ENCODE data around the gene PPFIBP1. TPM values are rescaled to one million over a fixed set of nuclear protein-coding genes. Genes with fewer than 3 reads are reported as not detected.
A peak's percentile ranks its signal among the peaks of the same experiment; 100 is the strongest.

PPFIBP1 gene
- total and polyA plus RNA-seq, 2 of the 13 experiments (the other 11 are each of a cell fraction or from before 2014, with no cell fraction given): 16.2 to 21.8 TPM

DNA sequence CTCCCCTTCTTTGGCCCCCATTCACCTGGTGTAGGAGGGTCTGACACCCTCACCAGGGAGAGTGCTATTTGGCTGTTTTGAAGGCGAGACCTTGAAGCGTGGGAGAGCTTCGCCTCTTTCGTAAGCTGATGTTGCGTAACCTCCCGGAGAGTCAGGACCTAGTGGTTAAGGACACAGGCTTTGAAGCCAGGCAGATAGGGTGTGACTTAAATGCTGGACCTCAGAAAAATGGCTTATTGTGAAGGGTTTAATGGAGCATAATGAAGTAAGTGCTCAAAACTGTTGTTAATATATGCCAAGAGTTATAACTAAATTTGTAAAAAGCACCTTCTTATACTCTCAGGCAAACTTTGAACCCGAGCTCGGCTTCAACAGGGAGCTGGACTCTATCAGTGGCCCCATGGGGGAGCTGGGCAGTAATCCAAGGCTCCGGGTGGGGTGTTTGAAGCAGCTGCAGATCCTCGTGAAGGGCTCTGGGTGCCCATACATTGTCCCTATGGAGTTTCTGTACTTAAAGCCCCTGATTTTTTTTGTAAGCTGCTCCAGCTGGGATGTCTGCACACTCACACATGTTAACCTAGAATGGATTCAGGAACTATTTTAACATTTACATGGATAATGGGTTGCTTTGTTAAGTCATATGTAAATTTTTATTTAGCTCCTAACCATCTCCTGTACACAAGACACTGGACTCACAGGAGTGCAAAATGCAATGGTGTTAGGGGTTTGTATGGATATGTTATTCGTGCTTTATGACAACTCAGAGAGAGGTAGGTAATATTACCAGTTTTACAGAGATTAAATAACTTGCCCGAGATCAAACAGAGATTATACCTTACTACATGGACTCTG is 26.0 kb downstream of the PPFIBP1 start (continued):
- TF ChIP-seq RXRB (CRISPR knock-in tag; IDR thresholded peaks at IDR 0.05; ENCODE audit: borderline replicate concordance): peak; percentile 98
- no peak for TF ChIP-seq ZNF883 (CRISPR knock-in tag; IDR thresholded peaks at IDR 0.05; ENCODE audit: not compliant biosample characterization)
- TF ChIP-seq GZF1 (CRISPR knock-in tag; IDR thresholded peaks at IDR 0.05): no peak
- TF ChIP-seq POGZ (CRISPR knock-in tag; IDR thresholded peaks at IDR 0.05): peak; percentile 98
- no peak for TF ChIP-seq SMARCC2 (IDR thresholded peaks at IDR 0.05)
- TF ChIP-seq PHF20 (CRISPR knock-in tag; IDR thresholded peaks at IDR 0.05): no peak
- TF ChIP-seq GTF3A (CRISPR knock-in tag; conservative IDR thresholded peaks at IDR 0.05): 0 out of 2 replicates have a peak, but pooled peaks have one; percentile 56
- TF ChIP-seq ZNF207 (IDR thresholded peaks at IDR 0.05; ENCODE audit: borderline replicate concordance): no peak
- TF ChIP-seq ZSCAN22 (CRISPR knock-in tag; IDR thresholded peaks at IDR 0.05): no peak
- no peak for TF ChIP-seq AGO1 (IDR thresholded peaks at IDR 0.05; ENCODE audit: low read depth, low read length, poor library complexity, severe bottlenecking)
- peak; percentile 85; the same call in 1 of the 2 replicates for TF ChIP-seq FOXJ3 (CRISPR knock-in tag; IDR thresholded peaks at IDR 0.05; ENCODE audit: borderline replicate concordance)
- TF ChIP-seq, protein P1, sequence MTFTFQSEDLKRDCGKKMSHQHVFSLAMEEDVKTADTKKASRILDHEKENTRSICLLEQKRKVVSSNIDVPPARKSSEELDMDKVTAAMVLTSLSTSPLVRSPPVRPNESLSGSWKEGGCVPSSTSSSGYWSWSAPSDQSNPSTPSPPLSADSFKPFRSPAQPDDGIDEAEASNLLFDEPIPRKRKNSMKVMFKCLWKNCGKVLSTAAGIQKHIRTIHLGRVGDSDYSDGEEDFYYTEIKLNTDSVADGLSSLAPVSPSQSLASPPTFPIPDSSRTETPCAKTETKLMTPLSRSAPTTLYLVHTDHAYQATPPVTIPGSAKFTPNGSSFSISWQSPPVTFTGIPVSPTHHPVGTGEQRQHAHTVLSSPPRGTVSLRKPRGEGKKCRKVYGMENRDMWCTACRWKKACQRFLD (CRISPR knock-in tag; IDR thresholded peaks at IDR 0.05; ENCODE audit: borderline replicate concordance): no peak
- TF ChIP-seq, protein P2, sequence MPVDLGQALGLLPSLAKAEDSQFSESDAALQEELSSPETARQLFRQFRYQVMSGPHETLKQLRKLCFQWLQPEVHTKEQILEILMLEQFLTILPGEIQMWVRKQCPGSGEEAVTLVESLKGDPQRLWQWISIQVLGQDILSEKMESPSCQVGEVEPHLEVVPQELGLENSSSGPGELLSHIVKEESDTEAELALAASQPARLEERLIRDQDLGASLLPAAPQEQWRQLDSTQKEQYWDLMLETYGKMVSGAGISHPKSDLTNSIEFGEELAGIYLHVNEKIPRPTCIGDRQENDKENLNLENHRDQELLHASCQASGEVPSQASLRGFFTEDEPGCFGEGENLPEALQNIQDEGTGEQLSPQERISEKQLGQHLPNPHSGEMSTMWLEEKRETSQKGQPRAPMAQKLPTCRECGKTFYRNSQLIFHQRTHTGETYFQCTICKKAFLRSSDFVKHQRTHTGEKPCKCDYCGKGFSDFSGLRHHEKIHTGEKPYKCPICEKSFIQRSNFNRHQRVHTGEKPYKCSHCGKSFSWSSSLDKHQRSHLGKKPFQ (CRISPR knock-in tag; IDR thresholded peaks at IDR 0.05; ENCODE audit: insufficient replicate concordance): peak; percentile 57
- peak; percentile 82; the same call in 1 of the 2 replicates for TF ChIP-seq ATF7-NPFF (CRISPR knock-in tag; IDR thresholded peaks at IDR 0.05; ENCODE audit: low read depth)
- TF ChIP-seq ZNF672 (CRISPR knock-in tag; IDR thresholded peaks at IDR 0.05): no peak
- TF ChIP-seq ZNF563 (CRISPR knock-in tag; IDR thresholded peaks at IDR 0.05): peak; percentile 73; the same call in 1 of the 2 replicates
- TF ChIP-seq ZFP37 (CRISPR knock-in tag; IDR thresholded peaks at IDR 0.05; ENCODE audit: borderline replicate concordance): 0 out of 2 replicates have a peak, but pooled peaks have one; percentile 60
- TF ChIP-seq, protein P3, sequence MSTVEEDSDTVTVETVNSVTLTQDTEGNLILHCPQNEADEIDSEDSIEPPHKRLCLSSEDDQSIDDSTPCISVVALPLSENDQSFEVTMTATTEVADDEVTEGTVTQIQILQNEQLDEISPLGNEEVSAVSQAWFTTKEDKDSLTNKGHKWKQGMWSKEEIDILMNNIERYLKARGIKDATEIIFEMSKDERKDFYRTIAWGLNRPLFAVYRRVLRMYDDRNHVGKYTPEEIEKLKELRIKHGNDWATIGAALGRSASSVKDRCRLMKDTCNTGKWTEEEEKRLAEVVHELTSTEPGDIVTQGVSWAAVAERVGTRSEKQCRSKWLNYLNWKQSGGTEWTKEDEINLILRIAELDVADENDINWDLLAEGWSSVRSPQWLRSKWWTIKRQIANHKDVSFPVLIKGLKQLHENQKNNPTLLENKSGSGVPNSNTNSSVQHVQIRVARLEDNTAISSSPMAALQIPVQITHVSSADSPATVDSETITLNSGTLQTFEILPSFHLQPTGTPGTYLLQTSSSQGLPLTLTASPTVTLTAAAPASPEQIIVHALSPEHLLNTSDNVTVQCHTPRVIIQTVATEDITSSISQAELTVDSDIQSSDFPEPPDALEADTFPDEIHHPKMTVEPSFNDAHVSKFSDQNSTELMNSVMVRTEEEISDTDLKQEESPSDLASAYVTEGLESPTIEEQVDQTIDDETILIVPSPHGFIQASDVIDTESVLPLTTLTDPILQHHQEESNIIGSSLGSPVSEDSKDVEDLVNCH (CRISPR knock-in tag; IDR thresholded peaks at IDR 0.05): no peak
- TF ChIP-seq ZNF335 (CRISPR knock-in tag; IDR thresholded peaks at IDR 0.05): 0 out of 2 replicates have a peak, but pooled peaks have one; percentile 23
- peak; percentile 91 for TF ChIP-seq ARNTL (CRISPR knock-in tag; IDR thresholded peaks at IDR 0.05)
- TF ChIP-seq ZNF850 (CRISPR knock-in tag; conservative IDR thresholded peaks at IDR 0.05): no peak
- TF ChIP-seq ZNF343 (CRISPR knock-in tag; IDR thresholded peaks at IDR 0.05): peak; percentile 92
- TF ChIP-seq TGIF2 (CRISPR knock-in tag; IDR thresholded peaks at IDR 0.05): peak; percentile 91
- peak; percentile 80; the same call in 1 of the 2 replicates for TF ChIP-seq MEIS2 (CRISPR knock-in tag; IDR thresholded peaks at IDR 0.05)
- TF ChIP-seq ZIK1 (CRISPR knock-in tag; IDR thresholded peaks at IDR 0.05; ENCODE audit: borderline replicate concordance, low read depth): 0 out of 2 replicates have a peak, but pooled peaks have one; percentile 64
